Activated CD4-positive, alpha-beta T cell treated with anti-CD3 and anti-CD28 coated beads for 4 hours (primary cell): ENCODE data around the gene CD244.
A peak's percentile ranks its signal among the peaks of the same experiment; 100 is the strongest.

ENCODE experiments used
- DNase-seq, 2 donors: peaks; one replicate each; pipeline ENCODE4 v3.0.0-alpha.2; 2020

Gene CD244

GRCh38 chr1:160844447-160845232, 18.0 kb downstream of the CD244 start:
- DNase-seq = no peak

GRCh38 chr1:160841079-160841478, 21.6 kb downstream of the CD244 start:
- DNase-seq = no peak

- DNase-seq = no peak
Measured at GRCh38 chr1:160839746-160840145, 22.9 kb downstream of the CD244 start.

GRCh38 chr1:160838888-160839287, 23.8 kb downstream of the CD244 start:
- DNase-seq = no peak

GRCh38 chr1:160837558-160838205, 25.0 kb downstream of the CD244 start:
- peak; percentile 63 to 79 for DNase-seq

- DNase-seq = no peak
Measured at GRCh38 chr1:160836981-160837557, 25.6 kb downstream of the CD244 start.

GRCh38 chr1:160836561-160836960, 26.1 kb downstream of the CD244 start:
- no peak for DNase-seq

- no peak for DNase-seq
Measured at GRCh38 chr1:160835751-160836150, 26.9 kb downstream of the CD244 start.

- DNase-seq = peak; percentile 56 to 65
Measured at GRCh38 chr1:160834945-160835565, 27.6 kb downstream of the CD244 start.

- DNase-seq = peak; percentile 77 to 83
Measured at GRCh38 chr1:160830321-160831153, 32.1 kb downstream of the CD244 start.

- no peak for DNase-seq
Measured at GRCh38 chr1:160829766-160830165, 32.9 kb downstream of the CD244 start.

- DNase-seq = no peak
Measured at GRCh38 chr1:160827418-160827817, 35.3 kb downstream of the CD244 start.

GRCh38 chr1:160826546-160826945, 36.1 kb downstream of the CD244 start:
- DNase-seq = no peak

GRCh38 chr1:160823296-160823695, 39.4 kb downstream of the CD244 start:
- no peak for DNase-seq

GRCh38 chr1:160821627-160822026, 41.1 kb downstream of the CD244 start:
- no peak for DNase-seq

- no peak for DNase-seq
Measured at GRCh38 chr1:160819186-160819585, 43.5 kb downstream of the CD244 start.

- no peak for DNase-seq
Measured at GRCh38 chr1:160818207-160818937, 44.3 kb downstream of the CD244 start.

GRCh38 chr1:160814856-160815255, 47.8 kb downstream of the CD244 start:
- no peak for DNase-seq

GRCh38 chr1:160814316-160814715, 48.4 kb downstream of the CD244 start:
- no peak for DNase-seq

GRCh38 chr1:160813215-160813614, 49.5 kb downstream of the CD244 start:
- no peak for DNase-seq

- DNase-seq = no peak
Measured at GRCh38 chr1:160811147-160811546, 51.5 kb downstream of the CD244 start.

- no peak for DNase-seq
Measured at GRCh38 chr1:160810486-160810885, 52.2 kb downstream of the CD244 start.
